ENCODE measurements around the gene SDK1.
A peak's percentile ranks its signal among the peaks of the same experiment; 100 is the strongest.
"Not testable (repeated sequence)": the region's sequence is repeated elsewhere in the genome, so short reads cannot be mapped to it uniquely, and the experiment has no call there.

SDK1 gene

GRCh38 chr7:4245866-4246470 lies 944.9 kb downstream of the SDK1 start:
- intact Hi-C loops (cut with DNase I): no loop called here
- peak in 6 of 42 donors; percentile 4 to 29 (median 21) for DNase-seq

DNA sequence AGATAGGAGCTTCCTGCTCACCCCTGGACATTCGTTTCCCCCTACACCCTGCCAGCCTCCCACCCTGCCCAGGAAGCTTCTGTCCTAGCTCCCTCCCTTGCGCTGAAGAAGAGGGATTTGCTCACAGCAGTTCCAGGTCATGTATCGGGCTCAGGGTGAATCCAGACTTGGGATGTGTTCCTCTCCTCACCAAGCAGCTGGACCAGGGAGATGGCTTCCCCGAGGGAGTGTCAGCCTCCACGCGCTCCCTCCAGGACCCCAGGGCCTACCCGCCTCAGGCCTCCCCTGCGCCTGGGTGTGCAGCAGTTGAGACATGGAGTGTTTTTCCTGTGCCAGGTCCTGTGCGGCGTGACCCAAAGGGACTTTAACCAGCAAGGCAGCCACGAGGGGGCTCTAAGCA lies 945.5 kb downstream of the SDK1 start:
- peak in 6 of 42 donors; percentile 4 to 37 (median 16) for DNase-seq
- intact Hi-C loops (cut with DNase I): no loop called here

DNA sequence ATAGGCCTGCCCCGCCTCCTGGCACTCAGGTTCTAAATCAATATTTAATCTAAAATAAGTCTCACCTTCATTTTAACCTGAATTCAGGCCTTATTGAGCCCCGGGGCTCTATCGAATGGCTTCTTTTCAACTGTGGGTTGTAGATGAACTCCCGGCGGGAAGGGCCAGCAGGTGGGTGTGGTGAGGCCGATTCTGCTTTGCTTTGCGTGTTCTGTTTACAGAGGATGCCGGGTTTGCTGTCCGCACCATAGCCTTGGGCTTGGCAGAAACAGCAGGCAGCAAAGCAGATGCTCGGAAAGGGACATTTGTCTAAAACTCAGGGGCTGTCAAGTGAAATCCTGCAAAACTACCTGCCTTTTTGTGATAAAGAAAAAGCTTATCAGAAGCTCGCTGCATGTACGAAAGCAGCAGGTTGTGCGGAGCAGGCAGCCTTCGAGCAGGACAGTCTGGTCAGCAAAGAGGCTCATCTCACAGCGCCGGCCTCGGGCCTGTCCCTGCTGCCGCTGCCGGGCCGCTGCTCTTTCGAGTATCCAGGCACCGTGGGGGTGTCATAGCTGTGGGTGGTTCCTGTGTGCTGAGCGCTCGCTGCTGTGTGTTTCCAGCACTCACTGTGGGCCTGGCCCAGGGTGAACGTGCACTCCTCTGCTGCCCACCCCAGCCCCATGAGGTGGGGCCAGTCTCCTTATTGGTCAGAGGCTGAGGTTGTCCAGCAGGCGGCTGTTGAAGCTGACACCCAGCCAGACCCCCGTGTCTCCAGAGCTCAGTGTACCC lies 946.2 kb downstream of the SDK1 start:
- peak in 23 of 42 donors; percentile 17 to 77 (median 42) for DNase-seq
- intact Hi-C loops (cut with DNase I): no loop called here

- no peak for DNase-seq
- intact Hi-C loops (cut with DNase I): no loop called here
Observed at GRCh38 chr7:4248295-4248694, 947.2 kb downstream of the SDK1 start.

DNA sequence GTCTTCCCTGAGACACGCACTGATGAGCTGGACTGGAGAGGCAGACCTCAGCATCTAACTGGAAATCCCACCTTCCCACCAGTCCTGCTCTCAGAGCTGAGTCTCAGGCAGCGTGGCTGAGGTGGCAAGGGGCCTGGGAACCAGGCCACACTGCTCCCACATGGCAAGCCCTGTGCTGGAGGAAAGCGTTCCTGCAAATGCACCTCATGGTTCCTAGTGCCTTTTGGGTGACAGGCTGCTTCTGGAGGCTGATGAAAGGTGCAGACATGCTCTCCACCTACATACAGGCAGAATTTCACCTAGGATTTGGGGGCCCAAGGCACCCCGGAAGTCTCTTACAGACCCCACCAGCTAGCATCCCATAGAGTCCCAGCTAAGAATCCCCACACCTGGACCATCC lies 948.2 kb downstream of the SDK1 start:
- DNase-seq: peak in 13 of 42 donors; percentile 7 to 52 (median 29)
- intact Hi-C loops (cut with DNase I): no loop called here

DNA sequence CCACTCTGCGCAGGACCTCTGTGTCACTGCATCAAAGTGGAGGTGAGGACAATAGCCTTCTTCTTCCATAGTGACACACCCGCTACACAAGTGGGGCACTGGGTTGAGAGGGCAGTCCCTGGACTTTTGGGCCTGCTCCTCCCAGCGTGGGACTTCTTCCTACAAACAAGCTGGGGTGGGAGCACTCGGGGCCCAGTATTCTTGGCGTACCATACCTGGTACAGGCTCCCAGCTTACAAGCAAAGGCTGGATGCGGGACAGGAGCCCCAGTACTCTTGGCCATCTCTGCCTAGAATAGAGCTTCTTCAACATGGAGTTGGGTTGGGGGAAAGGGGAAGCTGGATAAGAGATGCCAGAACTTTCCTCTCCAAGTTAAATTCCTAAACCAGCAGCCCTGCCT lies 954.3 kb downstream of the SDK1 start:
- intact Hi-C loops (cut with DNase I): no loop called here
- peak in 3 of 42 donors; percentile 3 to 8 (median 6) for DNase-seq

GRCh38 chr7:4256286-4256685 lies 955.2 kb downstream of the SDK1 start:
- DNase-seq: no peak
- intact Hi-C loops (cut with DNase I): no loop called here

DNA sequence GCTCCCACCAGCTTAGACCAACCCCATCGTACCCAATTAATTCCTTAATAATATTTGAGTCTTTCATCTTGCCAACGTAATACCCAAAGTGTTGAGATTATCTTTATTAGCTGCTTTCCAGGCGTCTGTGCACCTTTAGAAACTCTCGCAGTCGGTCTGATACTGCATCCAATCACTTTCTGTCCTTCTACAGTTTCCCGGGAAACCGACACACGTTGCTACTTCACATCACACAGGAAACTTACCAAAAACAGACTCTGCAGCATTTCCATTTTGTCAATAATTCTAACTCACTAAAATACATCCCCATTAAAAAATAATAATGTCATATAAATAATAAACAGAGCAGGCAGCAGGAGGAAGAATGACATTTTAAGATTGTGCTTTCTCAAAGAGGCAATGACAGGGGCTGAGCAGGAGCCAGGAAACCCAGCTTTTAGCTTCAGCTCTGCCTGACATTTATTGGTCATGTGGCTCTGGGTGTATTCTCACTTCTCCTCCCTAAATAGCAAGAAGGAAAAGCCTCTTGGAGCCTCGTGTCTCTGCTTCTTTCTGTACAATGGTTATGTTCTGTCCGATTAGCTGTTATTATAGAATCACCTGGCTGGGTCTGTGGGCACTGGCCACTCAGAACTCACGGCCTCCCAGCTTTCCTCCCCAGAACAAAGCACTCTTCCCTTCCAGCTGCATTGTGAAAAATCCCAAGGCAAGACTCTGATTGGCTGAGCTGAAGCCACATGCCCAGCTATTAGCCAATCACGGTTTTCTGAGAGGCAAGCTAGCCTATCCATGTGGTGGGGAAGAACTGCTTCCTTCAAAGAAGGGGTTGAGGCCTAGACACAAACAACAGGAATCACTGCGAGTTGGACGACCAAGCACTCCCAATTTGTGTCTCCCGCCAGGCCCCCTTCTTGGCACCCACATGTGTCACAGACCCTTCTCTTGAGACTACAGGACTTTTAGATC lies 956.4 kb downstream of the SDK1 start:
- intact Hi-C loops (cut with DNase I): no loop called here
- DNase-seq: peak in 4 of 42 donors; percentile 5 to 30 (median 15)

- intact Hi-C loops (cut with DNase I): not testable (repeated sequence)
- DNase-seq: peak in 6 of 42 donors; percentile 16 to 37 (median 32)
Observed at GRCh38 chr7:4260116-4260515, 959.1 kb downstream of the SDK1 start.

DNA sequence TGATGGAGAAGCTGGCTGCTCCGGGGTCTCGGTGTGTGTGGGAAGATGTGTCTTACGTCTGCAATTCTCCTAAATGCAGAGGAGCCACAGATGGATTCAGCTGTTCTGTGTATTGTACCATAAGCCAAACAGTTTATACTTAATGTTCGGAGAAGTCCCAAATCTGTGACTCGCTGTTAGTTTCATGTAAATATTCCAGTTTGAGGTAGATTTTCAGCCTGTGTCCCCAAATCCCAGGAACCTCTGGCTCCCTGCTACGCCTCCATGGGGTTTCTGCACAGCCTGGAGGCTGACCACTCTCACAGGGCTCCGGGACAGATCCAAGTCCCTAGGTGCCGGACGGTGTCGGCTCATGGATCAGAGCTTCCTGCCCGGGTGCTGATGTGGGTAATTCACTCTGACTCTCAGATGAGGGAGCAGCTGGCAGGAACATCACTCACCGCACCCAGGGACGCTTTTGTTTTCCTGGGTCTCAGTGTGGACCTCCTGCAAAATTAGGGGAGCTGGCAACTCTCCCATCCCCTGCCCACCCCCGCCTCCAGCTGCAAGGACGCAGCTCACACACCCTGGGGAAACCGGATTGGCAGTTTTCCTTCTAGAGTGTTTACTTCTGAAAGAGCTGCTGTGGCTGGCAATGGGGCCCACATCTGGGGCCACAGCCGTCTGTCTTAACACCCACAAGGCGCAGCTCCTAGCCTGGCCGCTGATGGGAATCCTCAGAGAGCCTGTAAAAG lies 960.0 kb downstream of the SDK1 start:
- DNase-seq: peak in 5 of 42 donors; percentile 5 to 33 (median 26)
- intact Hi-C loops (cut with DNase I): no loop called here

DNA sequence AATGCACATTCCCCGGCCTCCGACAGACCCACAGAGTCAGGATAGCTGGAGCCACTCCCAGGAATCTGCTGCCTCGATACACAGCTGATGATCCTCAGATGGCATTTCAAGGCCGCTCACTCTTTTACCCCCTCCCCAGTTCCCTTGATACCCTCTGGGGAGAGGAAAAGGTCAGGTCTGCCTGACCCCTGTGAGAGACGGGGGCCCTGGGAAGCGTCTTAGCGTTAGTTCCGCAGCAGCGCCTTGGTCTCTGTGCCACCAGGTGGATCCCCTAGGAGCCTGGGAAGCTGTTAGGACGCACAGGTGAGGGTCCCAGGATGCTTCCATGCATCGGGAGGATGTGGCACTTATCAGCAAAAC lies 960.5 kb downstream of the SDK1 start:
- intact Hi-C loops (cut with DNase I): no loop called here
- DNase-seq: peak in 4 of 42 donors; percentile 10 to 31 (median 22)

DNA sequence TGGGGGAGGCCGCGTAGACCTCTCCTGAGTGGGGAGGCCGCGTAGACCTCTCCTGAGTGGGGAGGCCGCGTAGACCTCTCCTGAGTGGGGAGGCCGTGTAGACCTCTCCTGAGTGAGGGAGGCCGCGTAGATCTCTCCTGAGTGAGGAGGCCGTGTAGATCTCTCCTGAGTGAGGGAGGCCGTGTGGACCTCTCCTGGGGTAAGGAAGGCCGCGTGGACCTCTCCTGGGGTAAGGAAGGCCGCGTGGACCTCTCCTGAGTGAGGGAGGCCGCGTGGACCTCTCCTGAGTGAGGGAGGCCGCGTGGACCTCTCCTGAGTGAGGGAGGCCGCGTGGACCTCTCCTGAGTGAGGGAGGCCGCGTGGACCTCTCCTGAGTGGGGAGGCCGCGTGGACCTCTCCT lies 963.2 kb downstream of the SDK1 start:
- DNase-seq: peak in 1 of 42 donors; percentile 7

GRCh38 chr7:4265066-4265465 lies 964.0 kb downstream of the SDK1 start:
- DNase-seq: peak in 30 of 42 donors; percentile 16 to 79 (median 46)
- intact Hi-C loops (cut with DNase I): no loop called here

More for the DNA sequence above, 963.2 kb downstream of the SDK1 start:
- intact Hi-C loops (cut with DNase I): not testable (repeated sequence)

- intact Hi-C loops (cut with DNase I): no loop called here
- DNase-seq: peak in 8 of 42 donors; percentile 6 to 44 (median 18)
Observed at GRCh38 chr7:4265676-4266075, 964.6 kb downstream of the SDK1 start.

GRCh38 chr7:4266270-4267040 lies 965.4 kb downstream of the SDK1 start:
- peak in 6 of 42 donors; percentile 4 to 32 (median 22) for DNase-seq
- intact Hi-C loops (cut with DNase I): no loop called here

GRCh38 chr7:4267341-4268039 lies 966.4 kb downstream of the SDK1 start:
- intact Hi-C loops (cut with DNase I): no loop called here
- peak in 4 of 42 donors; percentile 3 to 34 (median 13) for DNase-seq
